ENCODE data around the gene CENPT. TPM values are rescaled to one million over a fixed set of nuclear protein-coding genes. Genes with fewer than 3 reads are reported as not detected.

The CENPT gene
- total and polyA plus RNA-seq, 2 donors (not counting 1 experiment from before 2014, with no cell fraction given): 75.0 to 169 TPM

- no peak for TF ChIP-seq EZH2 (IDR thresholded peaks at IDR 0.05; ENCODE audit: borderline replicate concordance, insufficient read depth, low read depth, low read length, poor library complexity, severe bottlenecking)
- TF ChIP-seq, protein P1, sequence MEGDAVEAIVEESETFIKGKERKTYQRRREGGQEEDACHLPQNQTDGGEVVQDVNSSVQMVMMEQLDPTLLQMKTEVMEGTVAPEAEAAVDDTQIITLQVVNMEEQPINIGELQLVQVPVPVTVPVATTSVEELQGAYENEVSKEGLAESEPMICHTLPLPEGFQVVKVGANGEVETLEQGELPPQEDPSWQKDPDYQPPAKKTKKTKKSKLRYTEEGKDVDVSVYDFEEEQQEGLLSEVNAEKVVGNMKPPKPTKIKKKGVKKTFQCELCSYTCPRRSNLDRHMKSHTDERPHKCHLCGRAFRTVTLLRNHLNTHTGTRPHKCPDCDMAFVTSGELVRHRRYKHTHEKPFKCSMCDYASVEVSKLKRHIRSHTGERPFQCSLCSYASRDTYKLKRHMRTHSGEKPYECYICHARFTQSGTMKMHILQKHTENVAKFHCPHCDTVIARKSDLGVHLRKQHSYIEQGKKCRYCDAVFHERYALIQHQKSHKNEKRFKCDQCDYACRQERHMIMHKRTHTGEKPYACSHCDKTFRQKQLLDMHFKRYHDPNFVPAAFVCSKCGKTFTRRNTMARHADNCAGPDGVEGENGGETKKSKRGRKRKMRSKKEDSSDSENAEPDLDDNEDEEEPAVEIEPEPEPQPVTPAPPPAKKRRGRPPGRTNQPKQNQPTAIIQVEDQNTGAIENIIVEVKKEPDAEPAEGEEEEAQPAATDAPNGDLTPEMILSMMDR (IDR thresholded peaks at IDR 0.05): no peak
- H3K4me2 ChIP-seq (replicated peaks; ENCODE audit: low read depth, low read length, poor library complexity, severe bottlenecking): peak overlapping the region; percentile 91
- DNase-seq: peak; percentile 29
- H3K9me3 Mint-ChIP-seq (ENCODE audit: insufficient read depth): no peaks in the 10 kb centered on the region
- no peak for ATAC-seq (ENCODE audit: low read depth)
- peaks cover 16% of the 10 kb centered on the region for H3K4me1 Mint-ChIP-seq
- H2AFZ ChIP-seq (ENCODE audit: insufficient read depth, low read depth, low read length, poor library complexity, severe bottlenecking): peak overlapping the region; percentile 90
- H3K9me3 ChIP-seq (ENCODE audit: control extremely low read depth in 1 of 3, control insufficient read depth in 2 of 3, insufficient read depth in 1 of 3, low read length in 2 of 3): no peaks in the 10 kb centered on the region
- H3K4me3 Mint-ChIP-seq: peak overlapping the region; percentile 89
- 3% methylated on average over 3 of the region's 3 CpGs for WGBS (ENCODE audit: insufficient coverage)
- H3K27ac ChIP-seq (ENCODE audit: low read length in 2 of 2): peak overlapping the region in 1 of 2 donors; percentile 64
- no peaks in the 10 kb centered on the region for H4K20me1 ChIP-seq (ENCODE audit: control insufficient read depth, insufficient read depth, low read length, poor library complexity, severe bottlenecking)
- POLR2A ChIA-PET: interaction anchor here (0.6 to 1.0 kb wide), 5 partner anchors 10 to 391 kb away, joined by 3 to 8 read pairs (median 3); no protein-coding TSS in a partner anchor
- no peaks in the 10 kb centered on the region for H3K27me3 ChIP-seq (replicated peaks in 1 of 4; ENCODE audit: control extremely low read depth in 1 of 4, control insufficient read depth in 3 of 4, insufficient read depth in 4 of 4, low read length in 3 of 4)
- H3K36me3 ChIP-seq (replicated peaks in 1 of 2; ENCODE audit: control extremely low read depth in 1 of 2, control insufficient read depth in 1 of 2, extremely low read depth in 1 of 2, insufficient read depth in 2 of 2, low read length in 1 of 2): peaks cover 0 to 28% of the 10 kb centered on the region in 2 experiments
- peak overlapping the region; percentile 83 for H3K9ac ChIP-seq (ENCODE audit: low read length)
- no peaks in the 10 kb centered on the region for H3K27me3 Mint-ChIP-seq
- CTCF ChIA-PET: interaction anchor here (1.3 to 4.1 kb wide), 4 partner anchors 12 to 208 kb away, joined by 3 to 28 read pairs (median 8); no protein-coding TSS in a partner anchor
- H3K79me2 ChIP-seq (ENCODE audit: control insufficient read depth, insufficient read depth, low read length): peaks cover 16% of the 10 kb centered on the region
- H3K4me3 ChIP-seq (ENCODE audit: control extremely low read depth in 1 of 5, extremely low read depth in 1 of 5, insufficient read depth in 1 of 5, low read depth in 2 of 5, low read length in 4 of 5): peak overlapping the region; percentile 47 to 76 (median 75)
- H3K4me1 ChIP-seq (ENCODE audit: control insufficient read depth in 2 of 2, insufficient read depth in 2 of 2, low read length in 2 of 2): peaks cover 12 to 16% of the 10 kb centered on the region in 2 donors
- no peak overlapping the region for H3K27ac Mint-ChIP-seq
- intact Hi-C loops (cut with micrococcal nuclease): loop anchor here (1.0 to 5.0 kb wide), 6 partner anchors 9 to 404 kb away; partner anchors contain the start of genes EDC4, ESRP2, NUTF2 and RANBP10
Measured at GRCh38 chr16:67833030-67833414, 14.5 kb downstream of the CENPT start.

DNA sequence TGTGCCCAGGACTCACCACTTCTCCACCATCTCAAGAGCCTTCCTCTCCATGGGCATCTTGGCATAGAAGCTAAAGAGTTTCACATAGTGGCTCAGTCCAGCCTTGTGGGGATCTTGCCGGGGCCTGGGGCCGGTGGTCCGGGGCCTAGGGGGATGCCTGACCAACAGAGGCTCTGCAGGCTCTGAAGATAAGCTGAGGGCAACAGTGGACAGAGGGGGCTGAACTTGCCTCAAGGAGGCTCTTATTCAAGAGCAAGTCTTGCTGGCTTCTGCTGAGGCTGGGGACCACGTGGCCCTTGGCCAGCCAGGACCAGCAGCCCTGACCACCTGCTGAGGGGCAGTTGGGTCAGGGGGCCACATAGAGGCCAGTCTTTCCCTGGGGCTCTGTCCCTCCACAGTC is 18.8 kb downstream of the CENPT start:
- WGBS (ENCODE audit: insufficient coverage): 97% methylated on average over 4 of the region's 4 CpGs
- H3K27me3 Mint-ChIP-seq: no peaks in the 10 kb centered on the region
- Histone ChIP-seq H3K27me3 (replicated peaks in 1 of 4; ENCODE audit: control extremely low read depth in 1 of 4, control insufficient read depth in 3 of 4, insufficient read depth in 4 of 4, low read length in 3 of 4) (no peaks in the 10 kb centered on the region), H3K4me1 (ENCODE audit: control insufficient read depth in 2 of 2, insufficient read depth in 2 of 2, low read length in 2 of 2) (peaks cover 6 to 9% of the 10 kb centered on the region in 2 donors), H3K36me3 (replicated peaks in 1 of 2; ENCODE audit: control extremely low read depth in 1 of 2, control insufficient read depth in 1 of 2, extremely low read depth in 1 of 2, insufficient read depth in 2 of 2, low read length in 1 of 2) (peaks cover 0 to 31% of the 10 kb centered on the region in 2 experiments), H3K4me3 (ENCODE audit: control extremely low read depth in 1 of 5, extremely low read depth in 1 of 5, insufficient read depth in 1 of 5, low read depth in 2 of 5, low read length in 4 of 5) (no peak overlapping the region), H4K20me1 (ENCODE audit: control insufficient read depth, insufficient read depth, low read length, poor library complexity, severe bottlenecking) (no peaks in the 10 kb centered on the region), H3K9me3 (ENCODE audit: control extremely low read depth in 1 of 3, control insufficient read depth in 2 of 3, insufficient read depth in 1 of 3, low read length in 2 of 3) (no peaks in the 10 kb centered on the region), H3K27ac (ENCODE audit: low read length in 2 of 2) (no peak overlapping the region), H3K79me2 (ENCODE audit: control insufficient read depth, insufficient read depth, low read length) (peaks cover 10% of the 10 kb centered on the region), H3K9ac (ENCODE audit: low read length) (no peak overlapping the region), H3K4me2 (replicated peaks; ENCODE audit: low read depth, low read length, poor library complexity, severe bottlenecking) (no peak overlapping the region), H2AFZ (ENCODE audit: insufficient read depth, low read depth, low read length, poor library complexity, severe bottlenecking) (no peak overlapping the region)
- H3K4me1 Mint-ChIP-seq: peaks cover 11% of the 10 kb centered on the region
- no peak overlapping the region for H3K4me3 Mint-ChIP-seq
- no peaks in the 10 kb centered on the region for H3K9me3 Mint-ChIP-seq (ENCODE audit: insufficient read depth)
- intact Hi-C loops (cut with micrococcal nuclease): no loop called here
- ATAC-seq (ENCODE audit: low read depth): no peak
- ChIA-PET CTCF (interaction anchor here (0.6 to 4.6 kb wide), 2 partner anchors 9 to 12 kb away, joined by 3 to 23 read pairs; no protein-coding TSS in a partner anchor), POLR2A (no interaction called here)
- H3K27ac Mint-ChIP-seq: no peak overlapping the region
- DNase-seq: no peak
- TF ChIP-seq, protein P1 (IDR thresholded peaks at IDR 0.05): no peak
- TF ChIP-seq EZH2 (IDR thresholded peaks at IDR 0.05; ENCODE audit: borderline replicate concordance, insufficient read depth, low read depth, low read length, poor library complexity, severe bottlenecking): no peak
